Aorta (tissue), 5 donors: ENCODE data around the gene TRPT1. TPM values are rescaled to one million over a fixed set of nuclear protein-coding genes. Genes with fewer than 3 reads are reported as not detected.
A peak's percentile ranks its signal among the peaks of the same experiment; 100 is the strongest.

ENCODE experiments used
- ATAC-seq: fragments of 200-7000 bp; cut with Tn5 transposase; one replicate; pipeline ENCODE4 v1.9.1; 2022; ENCODE audit warnings: moderate library complexity; ENCODE audit not compliant: low FRiP score
- DNase-seq, 2 donors: peaks; one replicate each; pipeline ENCODE4 v3.0.0-alpha.2; 2020
- H3K27ac ChIP-seq, 2 donors: one replicate each; pipeline ENCODE4 v1.5.1; 2013; ENCODE audit warnings: low read length in 2 of 2, mild to moderate bottlenecking in 2 of 2, moderate library complexity in 2 of 2, control low read depth in 1 of 2, inconsistent platforms in 1 of 2, low read depth in 1 of 2
- H3K27me3 ChIP-seq, 2 donors: one replicate each; pipeline ENCODE4 v1.6.1; 2013; ENCODE audit warnings: control low read depth in 1 of 2, low read length in 1 of 2, mild to moderate bottlenecking in 1 of 2, moderate library complexity in 1 of 2; ENCODE audit not compliant: insufficient read depth in 2 of 2, control insufficient read depth in 1 of 2
- H3K36me3 ChIP-seq, 2 donors: one replicate each; pipeline ENCODE4 v1.6.1; 2013; ENCODE audit warnings: control low read depth in 1 of 2, low read length in 1 of 2, mild to moderate bottlenecking in 1 of 2; ENCODE audit not compliant: insufficient read depth in 2 of 2, control insufficient read depth in 1 of 2
- H3K4me1 ChIP-seq, 2 donors: one replicate each; pipeline ENCODE4 v1.6.1; 2013; ENCODE audit warnings: low read length in 2 of 2, control low read depth in 1 of 2, mild to moderate bottlenecking in 1 of 2, moderate library complexity in 1 of 2; ENCODE audit not compliant: insufficient read depth in 2 of 2, control insufficient read depth in 1 of 2
- H3K4me3 ChIP-seq, 2 donors: one replicate each; pipeline ENCODE4 v1.5.1; 2013; ENCODE audit warnings: low read length in 2 of 2, control low read depth in 1 of 2, mild to moderate bottlenecking in 1 of 2
- H3K9me3 ChIP-seq: one replicate; pipeline ENCODE4 v1.6.1; 2013; ENCODE audit warnings: mild to moderate bottlenecking, low read length; ENCODE audit not compliant: control insufficient read depth
- WGBS, 2 donors: extraction: QIAGEN DNeasy Blood & Tissue Kit; methylation state at CpG; one replicate each; pipeline ENCODE4 v1.1.7; 2013; 5-methylcytosine and 5-hydroxymethylcytosine counted together
- intact Hi-C, 2 donors: fragments of 100-400 bp; cut with DNase I; formaldehyde crosslinking; loops; one replicate each; pipeline versions ENCODE4 v1.14.2 to v1.15.0; 2022
- polyA plus RNA-seq, 2 donors: library from polyadenylated mRNA; stranded (reverse); fragments of 200-250 nt; gene quantifications; one replicate each; pipeline ENCODE4 v1.2.3, GENCODE V29; 2013
- total RNA-seq, 2 donors: library from RNA; stranded (reverse); fragmentation: NEBNext Ultra II Directional; extraction: Animal tissue kit (Norgen Biotek cat#: 25700); gene quantifications; one replicate each; pipeline ENCODE4 v1.2.1, GENCODE V29; 2021
- donor health status: healthy with polysubstance abuse.
- donor health status: Bipolar disorder and iron deficiency.
- donor health status: DM: no; HTN: no; CAD: no.
- donor health status: DM: no; HTN: no; CAD: no.
- donor health status: DM: yes; HTN: yes; CAD: no.

The TRPT1 gene
- total and polyA plus RNA-seq, 4 donors = 24.5 to 95.3 (median 29.6) TPM

DNA sequence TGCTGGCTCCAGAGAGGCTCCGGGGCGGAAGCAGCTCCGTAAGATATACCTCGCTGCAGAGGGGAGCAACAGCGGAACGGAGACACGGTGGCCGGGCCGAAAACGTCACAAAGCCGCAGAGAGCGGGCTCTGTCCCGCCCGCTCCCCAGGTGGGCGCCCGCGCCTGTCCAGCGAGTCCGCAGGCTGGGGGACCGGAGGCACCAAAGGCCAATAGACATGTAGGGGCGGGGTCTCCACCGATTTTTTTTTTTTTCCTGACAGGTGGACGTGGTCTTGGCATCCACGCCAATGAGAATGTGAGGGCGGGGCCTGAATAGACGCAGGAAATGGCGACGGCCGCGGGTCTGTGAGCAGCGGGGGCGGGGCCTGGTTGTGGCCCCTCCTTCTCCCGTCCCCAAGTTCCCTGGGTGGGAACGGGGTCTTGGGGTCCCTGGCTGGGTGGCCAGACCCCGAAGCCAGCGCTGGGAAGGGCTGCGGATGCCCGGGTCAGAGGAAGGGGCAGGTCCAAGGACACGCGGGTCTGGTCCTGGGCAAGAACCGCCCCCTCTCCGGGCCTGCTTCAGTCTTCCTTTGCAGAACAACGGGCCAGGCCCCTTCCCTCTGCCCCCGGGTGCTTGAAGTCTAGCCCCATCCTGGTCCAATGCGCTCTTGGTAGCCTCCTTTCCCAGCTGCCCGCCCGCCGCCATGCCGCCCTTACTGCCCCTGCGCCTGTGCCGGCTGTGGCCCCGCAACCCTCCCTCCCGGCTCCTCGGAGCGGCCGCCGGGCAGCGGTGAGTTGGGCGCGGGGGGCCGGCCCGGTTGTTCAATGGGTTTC is 4.4 kb upstream of the TRPT1 start, which contains the start of gene DNAJC4:
Gene DNAJC4 (plus strand): TSS at position 378 of the 814 bp plus-strand sequence. CDS start 307 bp downstream, at position 685.
- Histone ChIP-seq H3K27ac (peak within 1 kb of the TSS; percentile 32 to 72), H3K9me3 (no peaks in the 10 kb centered on the region), H3K4me1 (no peaks in the 10 kb centered on the region), H3K4me3 (peak within 1 kb of the TSS; percentile 41 to 59), H3K27me3 (no peaks in the 10 kb centered on the region), H3K36me3 (no peaks in the 10 kb centered on the region)
- DNase-seq (peak; percentile 93 to 96), ATAC-seq (peak; percentile 80)
- intact Hi-C loops = no loop called here
- WGBS, 2 donors = 0 to 1% methylated on average over 59 to 62 of the region's 62 CpGs

GRCh38 chr11:64229744-64230170 is 3.8 kb upstream of the TRPT1 start:
- WGBS, 2 donors = 4 to 5% methylated on average over 13 of the region's 13 CpGs
- no peak for ATAC-seq
- DNase-seq = peak in 1 of 2 donors; percentile 65
- Histone ChIP-seq H3K27ac (peak overlapping the region in 1 of 2 donors; percentile 9), H3K9me3 (no peaks in the 10 kb centered on the region), H3K36me3 (no peaks in the 10 kb centered on the region), H3K4me3 (peak overlapping the region; percentile 2 to 59), H3K27me3 (no peaks in the 10 kb centered on the region), H3K4me1 (no peaks in the 10 kb centered on the region)
- intact Hi-C loops = loop anchor here in 1 of 2 donors (5.0 kb wide), 1 partner anchor 42 kb away; the partner anchor contains the start of gene STIP1

DNA sequence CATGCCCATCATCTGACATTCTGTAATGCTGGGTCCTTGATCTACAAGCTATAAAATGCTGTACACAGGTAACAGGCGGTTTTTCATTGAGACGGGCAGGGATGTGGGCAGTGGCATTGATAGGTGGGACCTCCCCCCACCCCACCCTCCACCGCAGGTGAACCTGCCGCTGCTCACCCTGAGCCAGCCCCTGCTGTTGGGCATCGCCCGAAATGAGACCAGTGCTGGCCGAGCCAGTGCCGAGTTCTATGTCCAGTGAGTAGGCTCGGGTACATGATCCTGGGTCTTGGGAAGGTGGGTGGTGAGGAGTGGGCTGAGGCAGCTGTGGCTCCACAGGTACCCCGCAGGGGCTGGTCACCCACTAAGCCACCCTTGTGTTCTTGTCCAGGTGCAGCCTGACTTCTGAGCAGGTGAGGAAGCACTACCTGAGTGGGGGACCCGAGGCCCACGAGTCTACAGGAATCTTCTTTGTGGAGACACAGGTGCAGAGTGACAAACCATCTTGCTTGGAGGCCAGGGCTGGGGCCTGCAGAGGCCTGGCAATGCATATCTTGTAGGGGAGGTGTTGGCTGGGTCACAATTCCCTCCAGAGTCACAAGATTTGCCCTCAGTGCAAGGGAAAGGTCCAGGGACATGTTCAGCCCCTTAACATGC is 3.2 kb upstream of the TRPT1 start:
- no peaks in the 10 kb centered on the region for H3K36me3 ChIP-seq
- H3K4me3 ChIP-seq = no peak overlapping the region
- 84 to 87% methylated on average over 12 of the region's 12 CpGs for WGBS, 2 donors
- DNase-seq (peak in 1 of 2 donors; percentile 67), ATAC-seq (no peak)
- intact Hi-C loops = loop anchor here in 1 of 2 donors (5.0 kb wide), 1 partner anchor 42 kb away; the partner anchor contains the start of gene STIP1
- H3K27ac ChIP-seq = peak overlapping the region in 1 of 2 donors; percentile 9
- H3K9me3 ChIP-seq = no peaks in the 10 kb centered on the region
- H3K27me3 ChIP-seq = no peaks in the 10 kb centered on the region
- no peaks in the 10 kb centered on the region for H3K4me1 ChIP-seq

DNA sequence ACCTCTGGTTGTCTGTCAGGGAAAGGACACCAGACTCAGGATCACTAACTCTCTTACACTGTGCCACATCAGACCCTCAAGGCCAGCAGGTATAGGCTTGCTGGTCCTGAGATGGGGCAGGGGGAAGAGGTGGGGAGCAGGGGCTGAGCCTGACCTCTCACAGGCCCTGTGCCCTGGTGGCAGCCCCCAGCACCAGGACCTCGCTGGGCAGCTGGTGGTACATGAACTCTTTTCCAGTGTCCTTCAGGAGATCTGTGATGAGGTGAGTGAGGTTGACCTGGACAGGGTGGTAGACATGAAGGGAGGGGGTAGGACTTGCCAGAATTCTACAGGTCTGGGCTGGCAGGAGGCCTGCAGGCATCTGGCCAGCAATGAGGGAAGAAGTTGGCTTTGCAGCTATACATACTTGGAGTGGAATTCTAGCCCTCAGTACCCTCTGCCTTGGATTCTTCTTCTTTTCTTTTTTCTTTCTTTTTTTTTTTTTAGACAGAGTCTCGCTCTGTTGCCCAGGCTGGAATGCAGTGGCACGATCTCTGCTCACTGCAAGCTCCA is 1.5 kb upstream of the TRPT1 start:
- ATAC-seq (no peak), DNase-seq (no peak)
- no peaks in the 10 kb centered on the region for H3K36me3 ChIP-seq
- H3K4me1 ChIP-seq = no peaks in the 10 kb centered on the region
- H3K9me3 ChIP-seq = no peaks in the 10 kb centered on the region
- no peak overlapping the region for H3K27ac ChIP-seq
- 42 to 48% methylated on average over 3 of the region's 3 CpGs for WGBS, 2 donors
- intact Hi-C loops = loop anchor here in 1 of 2 donors (5.0 kb wide), 1 partner anchor 40 kb away; the partner anchor contains the start of gene STIP1
- H3K4me3 ChIP-seq = no peak overlapping the region
- no peaks in the 10 kb centered on the region for H3K27me3 ChIP-seq

DNA sequence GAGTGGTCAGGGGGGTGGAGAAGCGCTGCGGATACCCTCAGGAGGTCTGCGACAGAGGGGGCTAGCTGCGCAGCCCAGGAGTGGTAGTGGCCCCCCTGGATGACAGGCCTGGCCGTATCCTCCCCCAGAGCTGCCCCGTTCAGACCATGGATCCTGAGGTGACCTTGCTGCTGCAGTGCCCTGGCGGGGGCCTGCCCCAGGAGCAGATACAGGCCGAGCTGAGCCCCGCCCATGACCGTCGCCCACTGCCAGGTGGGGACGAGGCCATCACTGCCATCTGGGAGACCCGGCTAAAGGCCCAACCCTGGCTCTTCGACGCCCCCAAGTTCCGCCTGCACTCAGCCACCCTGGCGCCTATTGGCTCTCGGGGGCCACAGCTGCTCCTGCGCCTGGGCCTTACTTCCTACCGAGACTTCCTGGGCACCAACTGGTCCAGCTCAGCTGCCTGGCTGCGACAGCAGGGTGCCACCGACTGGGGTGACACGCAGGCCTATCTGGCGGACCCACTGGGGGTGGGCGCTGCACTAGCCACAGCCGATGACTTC is 593 bp upstream of the TRPT1 start:
- intact Hi-C loops = loop anchor here in 1 of 2 donors (5.0 kb wide), 1 partner anchor 39 kb away; the partner anchor contains the start of gene STIP1
- peak; percentile 81 to 83 for DNase-seq

DNA sequence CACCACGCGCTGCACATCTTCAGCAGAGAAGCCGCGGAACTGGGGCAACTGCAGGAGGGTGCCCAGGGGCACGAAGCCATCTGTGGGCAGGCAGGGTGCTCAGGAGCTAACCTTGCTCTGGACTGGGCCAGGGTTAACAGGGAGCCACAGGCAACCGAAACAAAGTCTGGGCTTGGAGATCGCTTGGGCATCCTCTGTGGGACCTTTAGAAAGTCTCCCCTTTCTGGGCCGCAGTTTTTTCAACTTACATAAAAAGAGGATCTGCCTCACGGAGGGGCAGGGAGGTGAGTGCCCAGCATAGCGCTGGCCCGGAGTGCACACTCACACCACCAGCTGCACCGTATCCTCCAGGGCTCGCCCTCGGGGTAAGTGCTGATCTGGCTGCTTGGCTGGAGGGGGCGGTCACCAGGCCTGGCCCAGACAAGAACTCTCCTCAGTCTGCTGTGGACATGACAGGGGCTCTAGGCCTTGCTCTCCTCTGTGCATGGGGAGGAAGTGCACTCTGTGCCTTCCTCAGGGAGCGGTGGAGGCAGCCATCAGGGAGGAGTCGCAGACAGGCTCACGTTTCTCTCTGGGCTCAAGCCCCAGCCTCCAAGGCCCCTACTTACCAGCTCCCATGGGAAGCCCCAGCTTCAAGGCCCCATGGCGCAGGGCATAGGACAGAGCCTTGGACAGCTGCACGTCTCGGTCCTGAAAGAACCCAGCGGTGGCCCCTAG is 937 bp downstream of the TRPT1 start:
- peak; percentile 57 to 70 for DNase-seq
- H3K27ac ChIP-seq = no peak overlapping the region
- H3K4me1 ChIP-seq = no peaks in the 10 kb centered on the region
- intact Hi-C loops = loop anchor here in 1 of 2 donors (5.0 kb wide), 1 partner anchor 38 kb away; the partner anchor contains the start of gene STIP1
- H3K27me3 ChIP-seq = no peaks in the 10 kb centered on the region
- WGBS, 2 donors = 56 to 58% methylated on average over 22 of the region's 22 CpGs
- H3K36me3 ChIP-seq = no peaks in the 10 kb centered on the region
- no peak for ATAC-seq
- H3K4me3 ChIP-seq = peak overlapping the region in 1 of 2 donors; percentile 48
- no peaks in the 10 kb centered on the region for H3K9me3 ChIP-seq

More for the DNA sequence above, 593 bp upstream of the TRPT1 start:
- peak; percentile 48 for ATAC-seq
- no peaks in the 10 kb centered on the region for H3K27me3 ChIP-seq
- H3K36me3 ChIP-seq = no peaks in the 10 kb centered on the region
- H3K4me1 ChIP-seq = no peaks in the 10 kb centered on the region
- no peaks in the 10 kb centered on the region for H3K9me3 ChIP-seq
- 7 to 10% methylated on average over 23 to 26 of the region's 26 CpGs for WGBS, 2 donors
- peak overlapping the region in 1 of 2 donors; percentile 75 for H3K27ac ChIP-seq
- H3K4me3 ChIP-seq = peak overlapping the region; percentile 48 to 60

GRCh38 chr11:64224151-64224890 is 1.7 kb downstream of the TRPT1 start:
- WGBS, 2 donors = 87 to 90% methylated on average over 17 of the region's 17 CpGs
- Histone ChIP-seq H3K4me1 (no peaks in the 10 kb centered on the region), H3K27me3 (no peaks in the 10 kb centered on the region), H3K4me3 (no peak overlapping the region), H3K36me3 (no peaks in the 10 kb centered on the region), H3K27ac (no peak overlapping the region), H3K9me3 (no peaks in the 10 kb centered on the region)
- ATAC-seq (no peak), DNase-seq (peak; percentile 51 to 70)
- intact Hi-C loops = no loop called here
